GM21381 (cell line): ENCODE results near the gene HOXA1.

Experiments used
- ATAC-seq: cut with Tn5 transposase; IDR thresholded peaks from one replicate; pipeline ENCODE4 v1.9.1; 2021; ENCODE audit warnings: mild to moderate bottlenecking, moderate library complexity; ENCODE audit not compliant: unreplicated experiment

Gene HOXA1

GRCh38 chr7:27116962-27117886 is 21.4 kb upstream of the HOXA1 start:
- ATAC-seq, result no peak

- no peak for ATAC-seq
These were observed 20.5 kb upstream of the HOXA1 start for GRCh38 chr7:27116031-27116961.

GRCh38 chr7:27115221-27116026 is 19.6 kb upstream of the HOXA1 start:
- ATAC-seq, result no peak

GRCh38 chr7:27114881-27115220 is 19.1 kb upstream of the HOXA1 start:
- no peak for ATAC-seq

GRCh38 chr7:27113991-27114769 is 18.4 kb upstream of the HOXA1 start:
- no peak for ATAC-seq

GRCh38 chr7:27112955-27113949 is 17.5 kb upstream of the HOXA1 start:
- ATAC-seq, result no peak

GRCh38 chr7:27112361-27112760 is 16.6 kb upstream of the HOXA1 start:
- no peak for ATAC-seq

GRCh38 chr7:27111751-27112277 is 16.0 kb upstream of the HOXA1 start:
- no peak for ATAC-seq

GRCh38 chr7:27111042-27111750 is 15.4 kb upstream of the HOXA1 start:
- ATAC-seq, result no peak

GRCh38 chr7:27110186-27111031 is 14.6 kb upstream of the HOXA1 start:
- ATAC-seq, result no peak

GRCh38 chr7:27109466-27110185 is 13.8 kb upstream of the HOXA1 start:
- no peak for ATAC-seq

GRCh38 chr7:27108390-27109127 is 12.8 kb upstream of the HOXA1 start:
- ATAC-seq, result no peak

GRCh38 chr7:27107391-27108381 is 11.9 kb upstream of the HOXA1 start:
- ATAC-seq, result no peak

- no peak for ATAC-seq
These were observed 11.1 kb upstream of the HOXA1 start for GRCh38 chr7:27106901-27107240.
